ENCODE results near the gene ITGB6.
A peak's percentile ranks its signal among the peaks of the same experiment; 100 is the strongest.

The ITGB6 gene

GRCh38 chr2:160085662-160086061, 114.4 kb downstream of the ITGB6 start:
- no peak for DNase-seq

- DNase-seq = no peak
Observed at GRCh38 chr2:160077912-160078810, 121.9 kb downstream of the ITGB6 start.

GRCh38 chr2:160076914-160077313, 123.2 kb downstream of the ITGB6 start:
- no peak for DNase-seq

GRCh38 chr2:160076241-160076640, 123.8 kb downstream of the ITGB6 start:
- no peak for DNase-seq

GRCh38 chr2:160075171-160075570, 124.9 kb downstream of the ITGB6 start:
- DNase-seq = no peak

DNA sequence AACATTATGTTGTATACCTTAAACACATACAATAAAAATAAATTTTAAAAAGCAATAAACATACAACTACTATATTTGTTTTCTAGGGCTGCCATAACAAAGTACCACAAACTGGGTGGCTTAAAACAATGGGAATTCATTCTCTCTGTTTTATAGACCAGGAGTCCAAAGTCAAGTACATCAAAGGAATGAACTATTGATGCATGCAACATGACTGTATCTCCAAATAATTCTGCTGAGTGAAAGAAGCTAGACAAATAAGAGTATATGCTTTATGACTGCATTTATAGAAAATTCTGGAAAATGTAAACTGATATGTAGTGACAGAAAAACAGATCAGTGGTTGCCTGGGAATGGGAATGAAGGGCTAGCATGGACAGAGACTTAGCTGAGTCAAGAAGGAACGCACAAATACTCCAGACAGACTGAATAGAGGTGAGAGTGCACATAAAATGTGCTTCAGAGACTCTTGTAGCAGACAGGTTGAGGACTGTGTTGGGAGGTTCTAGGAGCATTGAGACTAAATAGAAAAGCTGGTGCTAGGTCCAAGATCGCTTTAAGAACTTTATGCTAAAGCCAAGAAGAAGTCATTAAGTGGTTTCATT, 126.7 kb downstream of the ITGB6 start:
- DNase-seq = no peak

DNA sequence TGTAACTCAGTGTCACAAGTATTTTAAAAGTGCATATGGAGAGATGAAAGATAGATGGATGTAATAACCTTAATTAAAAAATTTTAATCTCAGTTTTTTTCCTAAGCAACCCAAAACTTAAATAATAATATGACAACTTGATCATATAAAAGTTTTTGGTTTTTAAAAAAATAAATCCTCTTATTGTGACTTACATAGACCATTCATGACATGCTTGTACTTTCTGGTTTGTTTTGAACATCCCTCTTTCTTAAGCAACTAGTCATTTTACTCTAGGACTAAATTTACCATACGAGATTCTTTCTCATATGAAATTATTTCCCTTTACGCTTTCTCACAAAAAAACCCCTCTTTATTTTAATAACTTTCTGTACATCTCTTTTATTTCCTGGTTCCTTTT, 131.2 kb downstream of the ITGB6 start:
- DNase-seq = no peak

- DNase-seq = no peak
Observed at GRCh38 chr2:160064916-160065315, 135.2 kb downstream of the ITGB6 start.

GRCh38 chr2:160063879-160064612, 136.0 kb downstream of the ITGB6 start:
- DNase-seq = no peak

DNA sequence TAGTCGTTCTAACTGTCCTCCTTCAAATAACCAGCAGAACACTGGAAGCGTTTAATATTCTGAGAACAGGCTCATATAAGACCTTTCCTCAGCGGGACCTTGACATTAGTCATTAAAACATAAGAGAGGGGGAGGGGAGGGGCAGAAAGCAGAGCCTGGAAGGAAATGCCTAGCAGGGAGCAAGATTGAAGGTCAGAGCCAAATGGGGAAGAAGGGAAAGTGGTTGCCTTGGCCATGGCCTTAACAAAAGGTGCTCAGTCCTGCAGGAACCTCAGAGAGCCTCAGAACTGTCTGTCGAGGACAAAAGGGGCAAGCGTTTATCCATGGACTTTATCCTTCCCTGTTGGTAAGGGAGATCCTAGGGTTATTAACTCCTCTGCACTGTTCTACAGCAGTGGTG, 136.8 kb downstream of the ITGB6 start:
- DNase-seq = no peak

GRCh38 chr2:160062292-160063005, 137.6 kb downstream of the ITGB6 start, which contains the start of gene PLA2R1:
Gene PLA2R1, minus strand, starts transcription at chr2:160062615. Its CDS starts 212 bp downstream, at chr2:160062403.
- peak; percentile 22 to 33 for DNase-seq

- no peak for DNase-seq
Observed at GRCh38 chr2:160061944-160062291, 138.2 kb downstream of the ITGB6 start.

DNA sequence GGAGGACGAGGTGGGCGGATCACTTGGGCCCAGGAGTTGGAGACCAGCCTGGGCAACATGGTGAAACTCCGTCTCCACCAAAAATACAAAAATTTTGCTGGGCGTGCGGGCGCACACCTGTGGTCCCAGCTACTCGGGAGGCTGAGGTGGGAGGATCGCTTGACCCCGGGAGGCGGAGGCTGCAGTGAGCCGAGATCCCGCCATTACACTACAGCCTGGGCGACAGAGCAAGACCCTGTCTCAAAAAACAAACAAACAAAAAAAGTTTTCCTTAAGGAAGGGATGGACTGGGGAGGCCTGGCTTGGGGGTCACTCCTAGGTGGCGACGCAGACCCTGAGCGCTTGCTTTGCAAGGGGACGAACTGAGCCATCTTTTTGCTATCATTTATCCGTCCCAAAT, 138.5 kb downstream of the ITGB6 start:
- no peak for DNase-seq

DNA sequence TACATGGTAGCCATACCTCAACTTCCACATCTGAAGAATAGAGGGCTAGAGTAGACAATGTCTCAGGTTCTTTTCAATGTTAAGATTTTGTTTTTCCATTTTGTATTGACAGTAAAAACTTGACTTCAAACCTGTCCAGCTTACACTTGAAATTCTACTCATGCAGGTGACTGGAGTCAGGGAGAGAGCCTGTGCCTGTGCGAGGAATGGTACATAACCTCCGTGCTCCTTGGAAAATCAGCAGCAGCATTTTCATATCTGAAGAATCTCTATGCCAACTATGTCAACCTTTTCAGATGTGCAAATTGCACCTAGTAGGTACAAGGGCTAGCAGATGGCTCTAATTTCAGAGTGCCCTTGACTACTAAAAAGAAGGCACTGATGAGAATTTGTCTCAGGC, 139.8 kb downstream of the ITGB6 start:
- no peak for DNase-seq

DNA sequence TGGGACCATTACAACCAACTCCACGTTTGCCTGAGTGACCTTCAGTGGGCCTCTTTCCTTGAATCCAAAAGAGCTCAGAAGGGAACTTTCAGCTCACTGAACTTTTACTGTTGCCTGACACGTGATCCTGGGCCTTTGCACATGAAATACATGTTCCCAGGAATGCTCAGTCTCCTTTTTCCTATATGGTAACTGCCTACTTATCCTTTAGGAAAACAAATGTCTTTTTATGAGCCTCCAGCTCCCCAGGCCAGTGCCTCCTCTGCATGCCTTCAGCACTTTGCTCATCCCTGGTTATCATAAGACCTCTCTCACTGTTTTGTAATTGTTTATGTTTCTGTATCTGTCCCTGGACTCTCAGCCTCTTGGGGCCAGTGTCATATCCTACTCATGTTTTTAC, 142.7 kb downstream of the ITGB6 start:
- DNase-seq = no peak

DNA sequence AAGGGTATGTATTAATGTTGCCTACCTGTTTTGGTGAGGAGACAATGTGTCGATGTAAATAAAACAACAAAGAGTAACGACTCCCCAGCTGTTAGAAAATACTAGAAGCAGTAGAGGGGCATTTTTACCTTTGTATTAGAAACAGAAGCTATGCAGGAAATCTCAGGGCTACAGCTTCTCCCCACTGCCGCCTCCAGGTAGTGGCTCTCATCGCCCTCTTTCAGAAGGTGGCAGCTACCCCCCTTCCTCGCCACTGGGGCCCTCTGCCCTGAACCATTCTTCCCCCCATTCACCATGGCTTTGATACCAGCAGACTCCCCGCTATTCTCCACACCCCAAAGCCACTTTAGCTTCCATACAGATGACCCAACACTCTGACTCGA, 144.4 kb downstream of the ITGB6 start:
- no peak for DNase-seq

GRCh38 chr2:160054984-160055725, 144.9 kb downstream of the ITGB6 start:
- no peak for DNase-seq

DNA sequence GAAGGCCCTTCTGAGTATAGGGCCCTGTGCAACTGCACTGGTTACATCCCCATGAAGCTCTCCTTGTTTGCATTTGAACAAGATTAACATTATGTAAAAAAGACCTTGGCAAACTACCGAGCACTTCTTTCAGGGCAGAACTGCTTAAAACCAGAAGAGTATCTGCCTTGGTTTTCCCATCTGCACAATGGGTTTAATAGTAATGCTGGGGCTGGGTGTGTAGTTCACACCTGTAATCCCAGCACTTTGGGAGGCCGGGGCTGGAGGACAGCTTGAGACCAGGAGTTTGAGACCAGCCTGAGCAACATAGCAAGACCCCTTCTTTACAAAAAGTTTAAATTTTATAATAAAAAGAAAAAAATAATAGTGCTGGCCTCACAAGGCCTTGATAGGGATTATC, 146.1 kb downstream of the ITGB6 start:
- no peak for DNase-seq

DNA sequence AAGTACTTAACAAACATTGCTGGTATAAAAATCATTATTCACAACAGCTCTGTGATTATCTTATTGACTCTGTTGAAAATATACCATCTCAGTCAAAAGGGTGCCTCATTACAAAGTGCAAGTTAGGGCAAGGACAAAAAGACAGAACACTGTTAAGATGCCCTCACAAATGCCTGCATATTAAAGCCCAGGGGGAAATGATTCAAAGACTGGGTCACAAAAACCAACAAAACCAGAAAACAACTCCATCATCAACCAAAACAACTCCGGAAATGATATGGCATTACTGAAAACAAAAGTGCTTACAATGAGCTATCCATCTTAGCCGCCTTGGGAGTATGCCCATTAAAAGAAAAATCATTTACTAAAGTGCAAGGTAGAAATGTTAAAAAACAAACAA, 147.5 kb downstream of the ITGB6 start:
- no peak for DNase-seq

GRCh38 chr2:160051371-160051800, 148.7 kb downstream of the ITGB6 start:
- DNase-seq = no peak

DNA sequence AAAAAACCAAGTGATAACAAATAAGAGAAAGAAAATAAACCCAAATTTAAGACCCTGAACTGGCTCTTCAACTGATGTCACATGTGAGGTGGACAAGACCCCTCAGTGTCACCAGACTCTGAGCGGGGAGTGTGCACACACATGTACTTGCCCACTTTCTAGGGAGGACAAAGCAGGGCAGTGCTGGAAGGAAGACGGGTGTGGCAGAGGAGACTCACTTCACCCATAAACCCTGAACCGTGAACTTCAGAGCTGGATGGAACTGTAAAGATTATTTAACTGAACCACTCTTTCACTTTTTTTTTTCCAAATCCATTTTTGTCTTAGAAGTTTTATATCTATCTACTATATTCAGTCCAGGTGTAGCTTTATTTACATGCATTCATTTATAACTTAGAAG, 149.9 kb downstream of the ITGB6 start:
- no peak for DNase-seq
